SHP77 treated with DMSO at 0.1 percent for 48 hours (cell line): ENCODE results near the gene PAPLN.
A peak's percentile ranks its signal among the peaks of the same experiment; 100 is the strongest.
"Not testable (repeated sequence)": the region's sequence is repeated elsewhere in the genome, so short reads cannot be mapped to it uniquely, and the experiment has no call there.

Experiments used
- DNase-seq: peaks from one replicate; lab custom pipeline; 2025; lab: John Stamatoyannopoulos, UW

The PAPLN gene

GRCh38 chr14:73289729-73290128 lies 52.4 kb downstream of the PAPLN start:
- no peak for DNase-seq

GRCh38 chr14:73290279-73290678 lies 53.0 kb downstream of the PAPLN start:
- no peak for DNase-seq

- DNase-seq: no peak
Observed at GRCh38 chr14:73293782-73294781, 56.8 kb downstream of the PAPLN start.

- DNase-seq: peak; percentile 32
Observed at GRCh38 chr14:73295198-73295796, 58.0 kb downstream of the PAPLN start.

- no peak for DNase-seq
Observed at GRCh38 chr14:73305499-73305898, 68.2 kb downstream of the PAPLN start.

- no peak for DNase-seq
Observed at GRCh38 chr14:73307261-73307660, 70.0 kb downstream of the PAPLN start.

GRCh38 chr14:73309207-73309606 lies 71.9 kb downstream of the PAPLN start:
- not testable (repeated sequence) for DNase-seq

- no peak for DNase-seq
Observed at GRCh38 chr14:73311708-73312030, 74.4 kb downstream of the PAPLN start.

- DNase-seq: no peak
Observed at GRCh38 chr14:73312687-73313086, 75.4 kb downstream of the PAPLN start.

GRCh38 chr14:73313151-73313550 lies 75.8 kb downstream of the PAPLN start:
- DNase-seq: no peak

GRCh38 chr14:73323896-73324399 lies 86.6 kb downstream of the PAPLN start:
- no peak for DNase-seq
